Mesenchymal stem cell (in vitro differentiated cells and primary cell): Measurements from ENCODE around the gene RRP8.

Experiments
- DNase-seq: peaks from one replicate; pipeline ENCODE4 v3.0.0-alpha.2; 2013
- H2AFZ ChIP-seq: one replicate; pipeline ENCODE4 v1.6.1; 2013; ENCODE audit warnings: low read depth, mild to moderate bottlenecking, control low read depth, inconsistent platforms, low read length, moderate library complexity
- H2AK5ac ChIP-seq: 2 replicates; pipeline ENCODE4 v1.6.1; 2013; ENCODE audit warnings: low read length, moderate library complexity, mild to moderate bottlenecking, inconsistent platforms; ENCODE audit not compliant: severe bottlenecking
- H2BK120ac ChIP-seq: one replicate; pipeline ENCODE4 v1.6.1; 2013; ENCODE audit warnings: low read depth, mild to moderate bottlenecking, inconsistent platforms, low read length, moderate library complexity
- H2BK12ac ChIP-seq, 2 experiments: one replicate each; pipeline ENCODE4 v1.6.1; 2013; ENCODE audit warnings: inconsistent platforms in 2 of 2, low read length in 2 of 2, mild to moderate bottlenecking in 2 of 2, moderate library complexity in 2 of 2, control low read depth in 1 of 2
- H2BK15ac ChIP-seq: one replicate; pipeline ENCODE4 v1.6.1; 2013; ENCODE audit warnings: mild to moderate bottlenecking, low read depth, inconsistent platforms; ENCODE audit not compliant: poor library complexity, severe bottlenecking
- H2BK5ac ChIP-seq: 2 replicates; pipeline ENCODE4 v1.6.1; 2013; ENCODE audit warnings: low read depth, mild to moderate bottlenecking, low read length, control low read depth, inconsistent platforms; ENCODE audit not compliant: poor library complexity, severe bottlenecking
- H3K14ac ChIP-seq, 2 experiments: one replicate each; pipeline ENCODE4 v1.6.1; 2013; ENCODE audit warnings: inconsistent platforms in 2 of 2, low read length in 2 of 2, control low read depth in 1 of 2, mild to moderate bottlenecking in 1 of 2, moderate library complexity in 1 of 2
- H3K18ac ChIP-seq, 2 experiments: one replicate each; pipeline ENCODE4 v1.6.1; 2013; ENCODE audit warnings: inconsistent platforms in 2 of 2, low read length in 2 of 2, control low read depth in 1 of 2, low read depth in 1 of 2, mild to moderate bottlenecking in 1 of 2
- H3K23ac ChIP-seq, 2 experiments: one replicate each; pipeline ENCODE4 v1.6.1; 2013; ENCODE audit warnings: inconsistent platforms in 2 of 2, low read length in 2 of 2, mild to moderate bottlenecking in 2 of 2, moderate library complexity in 2 of 2, control low read depth in 1 of 2
- H3K27ac ChIP-seq: 2 replicates; pipeline ENCODE4 v1.5.1; 2013; ENCODE audit warnings: mild to moderate bottlenecking, moderate library complexity, low read length, control low read depth, inconsistent platforms; ENCODE audit not compliant: poor library complexity, severe bottlenecking
- H3K27me3 ChIP-seq, 2 experiments: 2 replicates each; pipeline versions ENCODE4 v1.6.1 to v1.7.0; 2013; ENCODE audit warnings: low read length in 2 of 2, mild to moderate bottlenecking in 2 of 2, moderate library complexity in 2 of 2, control low read depth in 1 of 2, inconsistent platforms in 1 of 2; ENCODE audit not compliant: control insufficient read depth in 1 of 2, insufficient read depth in 1 of 2
- H3K36me3 ChIP-seq, 2 experiments: 2 replicates each; pipeline versions ENCODE4 v1.6.1 to v1.7.0; 2013; ENCODE audit warnings: low read length in 2 of 2, control low read depth in 1 of 2, inconsistent platforms in 1 of 2, low read depth in 1 of 2, mild to moderate bottlenecking in 1 of 2; ENCODE audit not compliant: insufficient read depth in 2 of 2, control insufficient read depth in 1 of 2
- H3K4ac ChIP-seq, 2 experiments: one replicate each; pipeline ENCODE4 v1.6.1; 2013; ENCODE audit warnings: inconsistent platforms in 2 of 2, low read length in 2 of 2, mild to moderate bottlenecking in 2 of 2, moderate library complexity in 2 of 2, control low read depth in 1 of 2, low read depth in 1 of 2
- H3K4me1 ChIP-seq: 2 replicates; pipeline ENCODE4 v1.6.1; 2013; ENCODE audit warnings: low read depth, low read length, control low read depth; ENCODE audit not compliant: control insufficient read depth, insufficient read depth
- H3K4me2 ChIP-seq: 2 replicates; pipeline ENCODE4 v1.6.1; 2013; ENCODE audit warnings: low read length, mild to moderate bottlenecking, inconsistent platforms; ENCODE audit not compliant: poor library complexity, severe bottlenecking
- H3K4me3 ChIP-seq, 2 experiments: 2 replicates each; pipeline versions ENCODE4 v1.5.1 to v1.7.0; 2013; ENCODE audit warnings: low read length in 2 of 2, mild to moderate bottlenecking in 2 of 2, control low read depth in 1 of 2, low read depth in 1 of 2; ENCODE audit not compliant: insufficient read depth in 1 of 2
- H3K79me1 ChIP-seq: replicated peaks from 2 replicates; pipeline ENCODE4 v1.6.1; 2013; ENCODE audit warnings: mild to moderate bottlenecking, control low read depth, low read length, inconsistent platforms; ENCODE audit not compliant: poor library complexity, severe bottlenecking
- H3K9ac ChIP-seq: 2 replicates; pipeline ENCODE4 v1.7.0; 2013; ENCODE audit warnings: mild to moderate bottlenecking, low read length, moderate library complexity
- H3K9me3 ChIP-seq: 2 replicates; pipeline ENCODE4 v1.7.0; 2013; ENCODE audit warnings: mild to moderate bottlenecking, low read length; ENCODE audit not compliant: control insufficient read depth
- H4K8ac ChIP-seq: one replicate; pipeline ENCODE4 v1.6.1; 2013; ENCODE audit warnings: inconsistent platforms, mild to moderate bottlenecking, low read length, moderate library complexity
- H4K91ac ChIP-seq: one replicate; pipeline ENCODE4 v1.6.1; 2013; ENCODE audit warnings: mild to moderate bottlenecking, low read length, inconsistent platforms
- WGBS: methylation state at CpG from one replicate; pipeline ENCODE4 v1.1.7; 2013; ENCODE audit warnings: mixed read lengths; 5-methylcytosine and 5-hydroxymethylcytosine counted together

Gene RRP8

DNA sequence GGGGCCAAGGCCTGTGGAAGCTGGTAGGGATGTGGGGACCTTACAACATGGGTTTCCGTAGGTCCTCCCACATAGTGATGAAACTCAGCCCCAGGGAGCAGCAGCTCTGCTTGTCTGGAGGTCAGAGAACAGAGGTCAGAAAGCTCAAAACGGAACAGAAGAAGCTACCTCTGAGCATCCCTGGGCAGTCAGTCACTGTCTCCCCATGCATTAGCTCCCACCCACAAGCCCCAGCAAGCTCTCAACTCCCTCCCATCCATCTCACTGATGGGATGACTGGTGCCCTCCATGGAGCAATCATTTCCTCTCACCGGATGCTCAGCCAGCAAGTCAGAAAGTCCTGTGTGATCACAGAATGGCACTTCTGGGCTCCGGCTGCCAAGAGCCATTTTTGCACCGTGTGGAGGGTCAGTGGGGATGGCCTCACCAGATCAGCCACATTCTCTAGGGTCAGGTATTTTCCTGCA, 13.9 kb upstream of the RRP8 start:
- 68% methylated on average over 5 of the region's 5 CpGs for WGBS
- Histone ChIP-seq H3K23ac (no peak overlapping the region), H2BK15ac (no peak overlapping the region), H3K9me3 (no peaks in the 10 kb centered on the region), H2BK12ac (peak overlapping the region; percentile 20 to 90), H4K8ac (peak overlapping the region; percentile 61), H3K27me3 (peaks cover 0 to 4% of the 10 kb centered on the region in 2 experiments), H2BK5ac (no peak overlapping the region), H3K9ac (peak overlapping the region; percentile 99), H3K4ac (peak overlapping the region; percentile 24 to 41), H3K27ac (no peak overlapping the region), H3K4me2 (no peak overlapping the region), H3K4me1 (peaks cover 25% of the 10 kb centered on the region), H3K4me3 (peak overlapping the region in 1 of 2 experiments; percentile 97), H3K36me3 (peaks cover 34 to 42% of the 10 kb centered on the region in 2 experiments), H2BK120ac (peak overlapping the region; percentile 39), H3K18ac (peak overlapping the region; percentile 10 to 46), H4K91ac (peak overlapping the region; percentile 64), H2AFZ (no peak overlapping the region), H2AK5ac (peak overlapping the region; percentile 19), H3K79me1 (peaks cover 24% of the 10 kb centered on the region), H3K14ac (peak overlapping the region in 1 of 2 experiments; percentile 31)
- peak; percentile 89 for DNase-seq

DNA sequence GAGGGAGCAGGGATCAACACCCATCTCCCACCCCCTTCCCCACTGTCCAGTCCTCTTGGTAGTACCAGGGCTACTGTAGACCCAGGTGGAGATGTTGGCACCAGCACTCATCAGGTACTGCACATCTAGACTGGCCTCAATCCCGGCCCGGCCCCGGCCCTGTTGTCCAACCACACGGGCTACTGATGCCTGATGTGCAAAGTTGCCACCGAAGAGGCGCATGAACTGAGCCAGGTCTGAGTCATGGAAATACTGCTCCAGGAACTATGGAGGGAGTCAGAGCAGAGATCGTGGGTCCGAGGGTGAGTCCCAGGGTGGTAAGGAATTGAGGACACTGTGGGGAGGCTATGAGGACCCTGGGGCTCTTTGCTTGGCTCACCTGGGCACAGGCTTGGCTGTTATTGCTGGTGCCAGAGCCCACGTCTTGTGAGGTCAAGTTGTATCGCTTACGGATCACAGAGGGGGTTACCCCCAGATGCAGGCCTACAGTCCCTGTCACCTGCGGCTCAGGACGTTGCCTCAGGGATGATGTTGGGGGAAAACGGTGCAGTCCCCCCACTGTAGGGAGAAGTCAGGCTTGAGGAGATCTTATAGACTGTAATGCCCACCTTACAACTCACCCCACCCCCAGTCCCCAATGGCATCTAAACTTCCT, 13.3 kb upstream of the RRP8 start:
- H3K4me2 ChIP-seq = no peak overlapping the region
- H3K4ac ChIP-seq = peak overlapping the region; percentile 24 to 41

DNA sequence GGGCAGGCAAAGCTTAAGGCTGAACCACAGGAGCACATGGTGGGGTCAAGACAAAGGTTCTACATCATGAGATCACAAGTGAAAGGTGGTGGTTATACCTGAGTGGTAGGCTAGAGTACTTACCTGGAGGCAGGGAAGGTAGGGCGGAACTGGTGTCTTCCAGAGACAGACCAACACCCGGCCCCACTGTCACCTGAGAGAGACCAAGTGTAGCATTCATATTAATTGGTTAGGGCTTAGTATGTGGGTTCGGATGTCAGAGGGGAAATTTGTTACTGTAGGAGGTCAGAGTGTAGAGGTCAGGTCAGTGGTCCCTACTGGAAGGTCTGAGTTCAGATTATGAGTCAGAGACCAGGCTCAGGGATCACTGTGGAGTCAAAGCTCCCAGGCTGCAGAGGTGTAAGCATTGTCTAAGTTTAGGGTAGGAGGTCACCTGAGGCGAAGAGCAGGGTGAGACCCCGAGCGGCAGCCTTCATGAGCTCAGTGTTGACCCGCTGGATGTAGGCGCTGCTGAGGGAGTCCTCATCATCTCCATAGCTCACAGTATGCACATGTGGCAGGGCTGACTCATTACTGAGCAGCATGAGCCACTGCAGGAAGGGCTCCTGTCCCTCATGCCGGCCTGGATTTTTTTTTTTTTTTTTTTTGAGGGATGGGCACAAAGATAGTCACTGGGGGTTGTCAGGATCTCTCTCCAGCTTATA, 12.6 kb upstream of the RRP8 start:
- DNase-seq = peak; percentile 60
- H3K27me3 ChIP-seq = peaks cover 0 to 1% of the 10 kb centered on the region in 2 experiments
- H2BK15ac ChIP-seq = no peak overlapping the region
- peaks cover 39 to 46% of the 10 kb centered on the region in 2 experiments for H3K36me3 ChIP-seq
- 71% methylated on average over 8 of the region's 9 CpGs for WGBS
- no peak overlapping the region for H4K91ac ChIP-seq
- H3K4ac ChIP-seq = no peak overlapping the region
- peaks cover 24% of the 10 kb centered on the region for H3K79me1 ChIP-seq
- peak overlapping the region in 1 of 2 experiments; percentile 15 for H2BK12ac ChIP-seq
- no peak overlapping the region for H3K4me2 ChIP-seq
- H3K9ac ChIP-seq = no peak overlapping the region
- H4K8ac ChIP-seq = no peak overlapping the region
- H2BK5ac ChIP-seq = no peak overlapping the region
- no peak overlapping the region for H3K27ac ChIP-seq
- H2BK120ac ChIP-seq = peak overlapping the region; percentile 0
- H3K23ac ChIP-seq = no peak overlapping the region
- H3K9me3 ChIP-seq = no peaks in the 10 kb centered on the region
- no peak overlapping the region for H2AFZ ChIP-seq
- H3K4me3 ChIP-seq = no peak overlapping the region
- H2AK5ac ChIP-seq = no peak overlapping the region
- no peak overlapping the region for H3K14ac ChIP-seq
- H3K18ac ChIP-seq = no peak overlapping the region
- peaks cover 27% of the 10 kb centered on the region for H3K4me1 ChIP-seq

More for the DNA sequence above, 13.3 kb upstream of the RRP8 start:
- Histone ChIP-seq H3K4me3 (peak overlapping the region in 1 of 2 experiments; percentile 97), H2BK120ac (peak overlapping the region; percentile 0), H2AFZ (no peak overlapping the region), H2AK5ac (peak overlapping the region; percentile 19), H3K27ac (no peak overlapping the region), H3K9ac (no peak overlapping the region), H4K91ac (peak overlapping the region; percentile 64), H3K36me3 (peaks cover 34 to 42% of the 10 kb centered on the region in 2 experiments), H3K18ac (peak overlapping the region in 1 of 2 experiments; percentile 39), H2BK5ac (no peak overlapping the region), H2BK12ac (peak overlapping the region; percentile 20 to 90), H3K27me3 (peaks cover 0 to 4% of the 10 kb centered on the region in 2 experiments), H3K9me3 (no peaks in the 10 kb centered on the region), H4K8ac (peak overlapping the region; percentile 61), H3K79me1 (peaks cover 24% of the 10 kb centered on the region), H3K14ac (peak overlapping the region in 1 of 2 experiments; percentile 37), H3K4me1 (peaks cover 25% of the 10 kb centered on the region), H2BK15ac (peak overlapping the region; percentile 19), H3K23ac (no peak overlapping the region)
- DNase-seq = no peak
- whole genome bisulfite sequencing = 92% methylated on average over 12 of the region's 14 CpGs

DNA sequence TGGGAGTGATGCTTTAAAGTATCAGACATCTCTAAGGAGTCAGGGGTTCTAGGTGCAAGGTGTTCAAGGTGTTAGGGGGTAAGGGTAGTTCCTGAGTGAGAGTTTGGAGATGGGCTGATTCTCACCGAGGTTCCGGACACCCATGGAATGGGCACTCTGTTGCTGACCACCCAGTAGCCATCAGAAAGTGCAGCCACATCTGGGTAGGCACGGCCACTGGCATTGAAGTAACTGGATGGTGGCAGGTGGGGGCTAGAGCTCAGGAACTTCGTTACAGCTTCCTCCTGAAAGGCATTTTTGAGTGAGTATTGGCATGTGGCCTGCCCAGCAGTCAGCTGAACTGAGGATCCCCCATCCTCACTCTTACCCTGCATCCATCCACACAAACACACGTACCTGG, 11.6 kb upstream of the RRP8 start:
- Histone ChIP-seq H2BK5ac (no peak overlapping the region), H4K8ac (no peak overlapping the region), H3K4me1 (peaks cover 34% of the 10 kb centered on the region), H3K27ac (no peak overlapping the region), H2BK12ac (no peak overlapping the region), H3K14ac (no peak overlapping the region), H4K91ac (peak overlapping the region; percentile 11), H3K9me3 (no peaks in the 10 kb centered on the region), H3K36me3 (peaks cover 49 to 55% of the 10 kb centered on the region in 2 experiments), H3K23ac (no peak overlapping the region), H3K18ac (no peak overlapping the region), H2AFZ (no peak overlapping the region), H3K9ac (no peak overlapping the region), H2BK120ac (no peak overlapping the region), H3K79me1 (peaks cover 30% of the 10 kb centered on the region), H2BK15ac (no peak overlapping the region), H3K4me2 (no peak overlapping the region), H2AK5ac (no peak overlapping the region), H3K4ac (no peak overlapping the region), H3K4me3 (no peak overlapping the region), H3K27me3 (no peaks in the 10 kb centered on the region)
- 100% methylated on average over 2 of the region's 5 CpGs for WGBS
- DNase-seq = no peak
